ENCODE data around the gene MYO9A.
"Not testable (repeated sequence)": the region's sequence is repeated elsewhere in the genome, so short reads cannot be mapped to it uniquely, and the experiment has no call there.

MYO9A gene

DNA sequence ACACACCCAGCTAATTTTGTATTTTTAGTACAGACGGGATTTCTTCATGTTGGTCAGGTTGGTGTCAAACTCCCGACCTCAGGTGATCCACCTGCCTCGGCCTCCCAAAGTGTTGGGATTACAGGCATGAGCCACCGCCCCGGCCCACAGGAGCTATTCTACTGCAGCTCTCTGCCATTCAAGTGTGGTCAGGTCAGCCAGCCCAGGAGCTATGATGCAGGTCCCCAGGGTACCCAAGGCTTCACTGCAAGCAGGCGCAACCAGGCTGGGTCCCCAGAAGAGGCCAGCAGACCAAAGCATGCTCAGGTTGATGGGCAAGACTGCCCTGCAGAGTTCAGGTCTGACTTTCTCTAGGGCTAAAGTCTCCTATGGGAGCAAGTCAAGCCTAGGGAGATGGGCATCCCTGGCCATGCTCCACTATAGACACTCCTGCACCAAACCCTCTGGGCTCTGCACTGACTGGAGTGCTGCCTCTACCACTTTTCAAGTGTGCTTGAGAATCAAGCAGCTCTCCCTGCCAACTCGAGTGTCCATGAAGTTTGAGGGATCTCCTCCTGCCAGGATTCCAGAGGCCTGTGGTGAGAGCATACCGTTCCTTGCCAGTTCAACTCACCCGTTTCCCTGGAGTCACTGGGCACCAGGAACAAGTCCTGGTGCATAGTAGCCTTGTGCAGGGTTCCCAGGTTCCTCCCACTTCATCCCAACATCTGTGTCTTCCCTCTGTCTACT, 30.9 kb downstream of the MYO9A start:
- no peak for DNase-seq

DNA sequence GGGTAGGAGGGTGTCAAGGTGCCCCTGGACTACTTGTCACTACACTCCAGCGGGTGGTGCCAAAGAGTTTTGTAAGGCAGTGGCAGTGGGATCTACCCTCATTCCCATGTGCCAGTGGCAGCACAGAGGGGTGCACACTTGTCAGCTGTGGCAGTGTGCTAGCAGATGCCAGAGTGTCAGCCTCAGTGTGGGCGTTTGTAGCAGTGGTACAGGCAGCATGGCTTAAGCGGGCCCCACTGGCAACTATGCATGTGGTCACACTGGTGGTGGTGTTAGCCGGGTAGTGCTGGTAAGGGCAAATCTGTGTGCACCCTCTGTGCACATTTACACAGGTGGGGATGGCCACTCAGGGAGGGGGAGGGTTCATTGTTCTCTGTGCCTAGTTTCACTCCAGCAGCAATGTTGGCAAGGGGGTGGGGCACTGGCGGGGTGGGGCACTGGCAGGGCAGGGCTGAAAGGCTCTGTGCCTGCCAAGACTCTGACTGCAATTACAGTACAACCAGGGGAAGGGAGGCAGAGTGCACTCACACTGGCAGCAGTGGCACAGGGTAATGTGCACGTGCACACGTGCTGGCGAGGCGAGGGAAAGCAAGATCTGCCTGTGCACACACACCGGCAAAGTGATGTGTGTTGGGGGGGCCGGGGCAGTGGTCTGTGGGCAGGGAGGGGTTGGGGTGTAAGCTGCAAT, 31.8 kb downstream of the MYO9A start:
- no peak for DNase-seq

- DNase-seq: no peak
These were observed 35.8 kb downstream of the MYO9A start for GRCh38 chr15:72082176-72082575.

- DNase-seq: no peak
These were observed 39.1 kb downstream of the MYO9A start for GRCh38 chr15:72078887-72079286.

DNA sequence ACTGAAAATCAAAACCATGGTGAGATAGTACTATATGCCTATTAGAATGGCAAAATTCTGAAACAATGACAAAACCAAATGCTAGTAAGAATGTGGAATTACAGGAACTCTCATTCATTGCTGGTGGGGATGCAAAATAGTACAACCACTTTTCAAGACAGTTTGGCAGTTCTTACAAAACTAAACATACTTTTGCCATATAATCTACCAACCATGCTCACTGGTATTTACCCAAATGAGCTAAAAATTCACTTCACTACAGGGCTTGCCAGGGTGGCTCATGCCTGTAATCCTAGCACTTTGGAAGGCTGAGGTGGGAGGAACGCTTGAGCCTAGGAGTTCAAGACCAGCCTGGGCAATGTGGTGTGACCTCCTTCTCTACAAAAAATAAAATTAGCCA, 40.0 kb downstream of the MYO9A start:
- no peak for DNase-seq

DNA sequence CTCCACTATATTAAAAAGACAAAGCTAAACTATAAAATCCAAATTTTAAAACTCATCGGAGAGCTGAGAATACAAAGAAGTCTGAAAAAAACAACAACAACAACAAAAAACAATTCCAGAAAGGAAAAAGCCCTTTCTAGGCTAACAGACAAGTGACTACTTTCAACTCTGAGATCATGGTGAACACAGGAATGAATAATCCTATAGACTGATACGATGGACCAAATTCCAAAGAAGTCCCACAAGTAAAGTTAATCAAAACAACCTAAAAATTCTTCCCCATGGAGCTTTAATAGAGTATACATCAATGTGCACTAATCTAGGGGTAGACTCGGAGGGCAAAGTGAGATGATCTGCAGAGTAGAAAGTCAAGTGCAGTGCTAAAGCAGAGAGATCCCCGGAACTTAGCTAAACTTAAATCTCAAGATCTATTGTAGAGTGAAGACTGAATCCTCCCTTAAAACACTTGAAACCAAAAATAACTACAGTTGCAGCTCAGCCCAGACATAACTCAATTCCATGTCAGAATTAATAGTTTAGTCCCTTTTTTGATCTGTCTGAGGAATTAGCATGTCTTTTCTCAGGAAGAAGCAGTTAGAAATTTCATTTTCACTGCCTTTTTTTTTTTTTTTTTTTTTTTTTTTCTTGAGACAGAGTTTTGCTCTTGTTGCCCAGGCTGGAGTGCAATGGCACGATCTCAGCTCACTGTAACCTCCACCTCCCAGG, 43.5 kb downstream of the MYO9A start:
- DNase-seq: no peak

- not testable (repeated sequence) for DNase-seq
These were observed 46.5 kb downstream of the MYO9A start for GRCh38 chr15:72071448-72071825.

GRCh38 chr15:72070817-72071447, 47.0 kb downstream of the MYO9A start:
- no peak for DNase-seq

GRCh38 chr15:72068856-72069255, 49.1 kb downstream of the MYO9A start:
- no peak for DNase-seq

DNA sequence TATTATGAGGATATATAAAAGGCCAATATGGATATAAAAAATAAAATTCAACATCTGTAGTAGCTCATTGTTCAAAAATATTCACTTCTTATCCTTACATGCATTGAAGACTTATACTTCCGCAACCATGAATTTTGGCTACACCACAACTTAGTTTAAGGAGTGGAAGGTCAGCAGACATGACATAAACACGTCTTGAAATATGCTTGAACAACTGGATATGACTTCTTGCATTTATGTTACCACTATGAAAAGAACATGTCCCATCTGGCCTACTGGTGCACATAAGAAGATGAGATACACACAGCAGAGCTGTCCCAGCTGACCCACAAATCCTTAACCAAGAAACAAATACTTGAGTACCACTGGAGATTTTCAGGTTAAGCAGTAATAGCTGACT, 52.1 kb downstream of the MYO9A start:
- no peak for DNase-seq

DNA sequence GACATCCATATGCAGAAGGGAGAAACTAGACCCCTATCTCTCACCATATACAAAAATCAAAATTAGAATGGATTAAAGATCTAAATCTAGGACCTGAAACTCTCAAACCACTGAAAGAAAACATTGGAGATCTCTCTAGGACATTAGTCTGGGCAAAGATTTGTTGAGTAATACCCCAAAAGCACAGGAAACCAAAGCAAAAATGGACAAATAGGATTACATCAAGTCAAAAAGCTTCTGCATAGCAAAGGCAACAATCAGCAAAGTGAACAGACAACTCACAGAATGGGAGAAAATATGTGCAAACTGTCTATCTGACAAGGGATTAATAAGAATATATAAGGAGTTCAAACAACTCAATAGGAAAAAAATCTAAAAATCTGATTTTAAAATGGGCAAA, 54.8 kb downstream of the MYO9A start:
- no peak for DNase-seq

DNA sequence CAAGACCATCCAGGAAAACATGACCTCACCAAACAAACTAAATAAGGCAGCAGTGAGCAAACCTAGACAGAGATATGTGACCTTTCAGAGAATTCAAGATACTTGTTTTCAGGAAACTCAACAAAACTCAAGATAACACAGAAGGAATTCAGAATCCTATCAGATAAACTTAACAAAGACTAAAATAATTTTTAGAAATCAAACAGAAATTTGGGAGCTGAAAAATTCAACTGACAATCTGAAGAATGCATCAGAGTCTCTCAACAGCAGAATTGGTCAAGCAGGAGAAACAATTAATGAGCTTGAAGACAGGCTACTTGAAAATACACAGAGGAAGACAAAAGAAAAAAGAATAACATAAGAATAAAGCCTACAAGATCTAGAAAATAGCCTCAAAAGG, 55.6 kb downstream of the MYO9A start:
- no peak for DNase-seq

- DNase-seq: no peak
These were observed 57.2 kb downstream of the MYO9A start for GRCh38 chr15:72060687-72061250.

GRCh38 chr15:72058585-72058984, 59.4 kb downstream of the MYO9A start:
- no peak for DNase-seq

GRCh38 chr15:72057548-72058091, 60.3 kb downstream of the MYO9A start:
- no peak for DNase-seq

DNA sequence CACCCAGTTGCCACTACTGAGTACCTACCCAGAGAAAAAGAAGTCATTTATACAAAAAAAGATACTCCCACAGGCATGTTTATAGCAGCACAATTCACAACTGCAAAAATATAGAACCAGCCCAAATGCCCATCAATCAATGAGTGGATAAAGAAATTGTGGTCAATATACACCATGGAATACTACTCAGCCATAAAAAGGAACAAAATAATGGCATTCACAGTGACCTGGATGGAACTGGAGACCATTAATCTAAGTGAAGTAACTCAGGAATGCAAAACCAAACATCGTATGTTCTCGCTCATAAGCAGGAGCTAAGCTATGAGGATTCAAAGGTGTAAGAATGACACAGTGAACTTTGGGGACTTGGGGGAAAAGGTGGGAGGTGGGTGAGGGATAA, 61.7 kb downstream of the MYO9A start:
- not testable (repeated sequence) for DNase-seq

DNA sequence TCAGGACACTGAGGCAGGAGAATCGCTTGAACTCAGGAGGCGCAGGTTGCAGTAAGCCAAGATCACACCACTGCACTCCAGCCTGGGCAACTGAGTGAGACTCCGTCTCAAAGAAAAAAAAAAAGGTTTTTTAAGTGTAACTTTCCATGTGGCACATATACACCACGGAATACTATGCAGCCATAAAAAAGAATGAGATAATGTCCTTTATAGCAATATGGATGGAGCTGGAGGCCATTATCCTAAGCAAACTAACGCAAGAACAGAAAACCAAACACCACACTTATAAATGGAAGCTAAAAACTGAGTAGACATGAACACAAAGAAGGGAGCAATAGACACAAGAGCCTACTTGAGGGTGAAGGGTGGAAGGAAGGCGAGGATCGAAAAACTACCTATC, 64.7 kb downstream of the MYO9A start:
- DNase-seq: not testable (repeated sequence)

- DNase-seq: no peak
These were observed 67.2 kb downstream of the MYO9A start for GRCh38 chr15:72050700-72051099.

- no peak for DNase-seq
These were observed 70.9 kb downstream of the MYO9A start for GRCh38 chr15:72047020-72047419.

DNA sequence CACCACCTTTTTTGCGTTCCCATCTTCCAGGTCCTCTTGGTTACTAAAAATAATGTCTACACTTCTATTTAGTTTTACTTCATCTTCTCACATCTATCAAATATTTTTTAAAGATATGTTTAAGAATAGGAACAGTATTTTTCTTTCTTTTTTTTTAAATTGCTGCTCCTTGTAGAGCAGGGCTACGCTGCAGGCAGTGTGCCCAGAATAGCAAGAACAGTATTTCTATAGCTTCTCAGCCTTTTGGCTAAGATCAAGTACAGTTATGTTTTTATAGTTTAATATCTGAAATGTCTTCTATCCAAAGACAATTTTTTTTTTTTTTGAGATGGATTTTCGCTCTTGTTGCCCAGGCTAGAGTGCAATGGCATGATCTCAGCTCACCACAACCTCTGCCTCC, 73.0 kb downstream of the MYO9A start:
- no peak for DNase-seq

GRCh38 chr15:72042865-72043264, 75.1 kb downstream of the MYO9A start:
- DNase-seq: no peak

DNA sequence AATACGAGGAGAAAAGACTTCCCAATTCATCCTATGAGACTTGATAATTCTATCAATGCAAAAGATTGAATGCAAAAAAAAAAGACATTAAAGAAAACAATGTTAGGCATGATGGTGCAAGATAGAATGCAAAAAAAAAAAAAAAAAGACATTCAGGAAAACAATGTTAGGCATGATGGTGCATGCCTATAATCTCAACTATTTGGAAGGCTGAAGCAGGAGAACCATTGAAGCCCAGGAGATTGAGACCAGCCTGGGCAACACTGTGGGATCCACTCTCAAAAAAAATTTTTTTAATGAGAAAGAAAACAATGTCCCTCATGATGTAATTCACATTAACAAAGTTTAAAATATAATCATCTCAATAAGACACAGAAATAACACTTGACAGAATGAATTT, 75.9 kb downstream of the MYO9A start:
- no peak for DNase-seq

- DNase-seq: no peak
These were observed 80.6 kb downstream of the MYO9A start for GRCh38 chr15:72037321-72037720.

Measured in Kasumi-1 (cell line).